HK-2 (cell line): ENCODE measurements around the gene IL7R.

ENCODE experiments used
- DNase-seq: peaks from one replicate; pipeline ENCODE4 v3.0.0-alpha.2; 2018; ENCODE audit not compliant: unreplicated experiment

Gene IL7R, protein sequence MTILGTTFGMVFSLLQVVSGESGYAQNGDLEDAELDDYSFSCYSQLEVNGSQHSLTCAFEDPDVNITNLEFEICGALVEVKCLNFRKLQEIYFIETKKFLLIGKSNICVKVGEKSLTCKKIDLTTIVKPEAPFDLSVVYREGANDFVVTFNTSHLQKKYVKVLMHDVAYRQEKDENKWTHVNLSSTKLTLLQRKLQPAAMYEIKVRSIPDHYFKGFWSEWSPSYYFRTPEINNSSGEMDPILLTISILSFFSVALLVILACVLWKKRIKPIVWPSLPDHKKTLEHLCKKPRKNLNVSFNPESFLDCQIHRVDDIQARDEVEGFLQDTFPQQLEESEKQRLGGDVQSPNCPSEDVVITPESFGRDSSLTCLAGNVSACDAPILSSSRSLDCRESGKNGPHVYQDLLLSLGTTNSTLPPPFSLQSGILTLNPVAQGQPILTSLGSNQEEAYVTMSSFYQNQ

DNA sequence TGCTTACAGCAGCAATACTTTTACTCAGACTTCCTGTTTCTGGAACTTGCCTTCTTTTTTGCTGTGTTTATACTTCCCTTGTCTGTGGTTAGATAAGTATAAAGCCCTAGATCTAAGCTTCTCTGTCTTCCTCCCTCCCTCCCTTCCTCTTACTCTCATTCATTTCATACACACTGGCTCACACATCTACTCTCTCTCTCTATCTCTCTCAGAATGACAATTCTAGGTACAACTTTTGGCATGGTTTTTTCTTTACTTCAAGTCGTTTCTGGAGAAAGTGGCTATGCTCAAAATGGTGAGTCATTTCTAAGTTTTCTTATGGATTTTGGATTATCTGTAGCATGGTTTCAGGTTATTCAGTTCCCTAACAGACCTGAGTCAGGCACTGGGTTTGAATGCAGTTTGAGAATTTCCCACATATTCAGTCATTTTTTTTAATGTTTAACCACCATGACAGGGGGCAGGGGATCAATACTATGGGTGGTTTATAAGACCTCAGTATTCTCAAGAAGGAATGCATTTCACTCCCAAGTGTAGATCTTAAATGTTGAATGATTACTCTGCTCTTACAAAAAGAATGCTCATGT lies at the start of gene IL7R:
TSS of gene IL7R (plus strand) at position 127 of the 587 bp plus-strand sequence. CDS start at position 214, 87 bp downstream.
- DNase-seq = no peak

DNA sequence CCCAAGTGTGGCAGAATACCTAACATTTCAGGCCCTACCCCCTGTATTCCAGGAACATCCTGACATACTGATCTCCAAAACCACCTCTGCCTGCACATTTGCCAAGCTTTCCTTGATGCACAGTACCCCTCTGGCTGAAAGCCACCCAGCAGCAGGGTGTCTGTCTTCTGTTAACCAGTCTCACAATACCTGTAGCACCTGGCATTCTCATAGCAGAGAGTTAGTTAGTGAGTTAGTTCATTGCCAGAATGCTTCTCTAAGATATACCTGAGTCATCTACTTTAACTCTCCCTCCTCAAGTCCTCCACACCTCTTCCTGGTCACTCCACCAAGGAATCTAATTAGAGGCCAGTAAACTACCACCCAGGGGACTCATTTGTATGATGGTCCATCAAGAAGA lies 46.1 kb upstream of the IL7R start:
- DNase-seq = no peak

DNA sequence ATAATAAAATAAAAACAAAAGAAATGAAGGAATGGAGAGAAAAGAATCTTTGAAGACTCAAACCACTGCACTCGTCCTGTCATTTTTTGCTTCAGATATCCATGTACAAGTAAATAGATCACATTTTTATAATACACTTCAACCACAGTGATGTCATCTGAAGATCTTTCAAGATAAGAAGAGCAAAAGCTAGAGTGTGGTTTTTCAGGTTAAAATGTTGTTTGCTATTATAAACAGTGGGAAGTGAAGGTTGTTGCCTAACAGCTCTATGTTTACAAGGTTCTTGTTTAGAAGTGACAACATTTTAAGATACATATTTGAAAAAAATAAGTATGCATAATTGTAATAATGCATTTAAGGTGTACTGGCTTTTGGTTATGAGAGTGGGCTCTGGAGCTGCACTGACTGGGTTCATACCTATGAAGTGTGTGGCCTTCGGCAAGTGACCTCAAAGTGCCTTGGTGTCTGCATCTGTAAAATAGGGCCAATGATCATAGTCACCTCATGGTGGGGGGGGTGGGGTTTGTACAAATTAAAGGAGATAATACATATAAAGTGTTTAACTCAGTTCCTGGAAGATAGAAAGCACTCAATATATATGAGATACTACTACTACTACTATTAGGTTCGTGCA lies 45.5 kb upstream of the IL7R start:
- DNase-seq = no peak

DNA sequence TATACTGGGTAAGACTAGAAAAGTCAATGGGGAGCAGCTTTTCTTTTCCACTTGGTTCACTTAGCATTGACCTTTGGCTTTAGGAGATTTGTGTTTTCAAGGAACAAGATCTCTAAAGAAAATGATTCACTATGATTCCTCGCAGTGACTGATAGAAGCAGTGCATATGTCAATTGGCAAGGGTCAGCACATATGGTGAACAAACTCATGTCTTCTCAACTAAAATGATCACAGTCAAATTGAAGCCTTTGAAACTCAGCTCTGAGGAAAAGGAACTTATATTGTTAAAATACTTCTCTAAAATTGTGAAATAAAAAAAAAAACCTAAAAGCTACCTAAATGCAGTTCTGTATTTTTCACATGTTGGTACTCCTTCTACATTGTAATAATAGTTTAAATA lies 43.2 kb upstream of the IL7R start:
- DNase-seq = no peak

DNA sequence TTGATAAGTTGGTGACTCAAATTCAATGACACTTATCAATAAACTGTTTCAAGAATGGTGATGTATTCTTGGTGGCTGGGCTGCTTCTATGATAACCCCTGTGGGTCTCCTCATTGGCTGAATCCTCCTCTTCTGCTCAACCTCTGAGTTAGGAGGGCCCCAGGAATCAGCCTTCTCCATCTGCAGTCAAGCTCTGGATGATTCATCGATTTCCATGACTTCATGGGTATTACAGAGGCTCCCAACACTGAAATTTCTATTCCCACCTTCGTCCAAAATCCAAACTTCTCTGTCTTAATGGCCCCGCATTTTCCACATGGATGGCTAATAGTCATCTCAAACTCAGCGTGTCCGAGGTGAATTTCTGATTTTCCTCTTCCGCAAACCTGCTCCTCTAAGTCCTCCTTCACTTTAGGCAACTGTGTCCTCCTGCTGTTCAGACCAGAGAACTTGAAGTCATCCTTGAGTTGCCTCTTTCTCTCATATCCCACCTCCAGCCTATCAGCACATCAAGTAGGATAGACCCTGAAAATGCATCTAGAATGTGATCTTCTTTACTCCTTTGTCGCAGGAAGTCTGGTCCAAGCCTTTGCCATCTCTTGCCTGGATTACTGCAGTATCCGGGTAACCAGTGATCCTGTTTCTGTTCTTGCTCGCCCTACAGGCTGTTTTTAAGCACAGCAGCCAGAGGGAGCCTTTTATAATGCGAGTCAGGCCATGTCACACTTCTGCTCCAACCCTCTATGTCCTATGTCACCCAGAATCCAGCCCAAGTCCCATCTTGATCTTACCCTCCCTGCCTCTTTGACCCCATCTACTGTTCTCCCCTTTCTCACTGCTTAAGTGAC lies 41.4 kb upstream of the IL7R start:
- no peak for DNase-seq

DNA sequence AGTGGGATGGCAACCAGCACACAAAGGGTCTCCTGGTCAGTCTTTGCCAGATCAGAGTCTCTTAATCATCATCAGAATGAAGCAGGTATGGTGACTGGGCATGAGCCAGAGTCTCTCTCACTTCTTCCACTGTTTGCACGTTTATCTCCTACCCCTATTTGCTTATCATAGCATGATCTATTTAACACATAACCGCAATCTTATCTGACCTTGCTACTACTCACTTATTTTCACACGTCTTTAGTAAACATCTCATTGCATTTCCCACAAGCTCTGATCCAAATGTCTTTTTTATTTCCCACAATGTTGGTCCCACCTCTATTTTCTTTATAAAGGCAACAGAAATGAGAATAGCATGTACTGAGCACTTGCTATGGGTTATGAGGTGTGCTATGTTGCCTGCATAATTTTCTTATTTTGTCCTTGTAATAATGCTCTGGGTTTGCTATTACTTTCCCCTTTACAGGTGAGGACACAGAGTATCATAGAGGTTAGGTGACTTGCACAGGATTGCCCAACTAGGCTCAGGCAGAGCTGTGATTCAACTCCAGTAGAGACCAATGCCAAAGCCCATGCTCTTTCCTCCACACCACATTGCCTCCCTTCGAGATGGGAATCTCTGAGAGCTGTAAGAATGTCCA lies 39.7 kb upstream of the IL7R start:
- DNase-seq = no peak

DNA sequence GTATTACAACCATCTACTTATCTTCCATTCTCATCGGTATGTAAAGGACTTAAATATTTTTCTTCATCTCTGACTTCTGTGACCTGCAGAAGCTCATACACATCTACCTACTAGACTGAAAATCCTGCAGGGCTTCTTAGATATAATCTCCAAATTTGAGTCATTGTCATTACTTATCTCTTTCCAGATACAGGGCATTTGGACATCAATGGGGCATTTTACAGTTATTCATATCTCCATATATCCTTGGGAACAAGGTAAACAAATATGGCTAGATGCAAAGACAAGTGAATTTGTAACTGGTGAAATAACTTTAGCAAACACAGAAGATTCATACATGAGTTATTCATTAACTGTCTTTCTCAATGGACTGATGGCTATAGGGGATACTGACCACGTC lies 37.7 kb upstream of the IL7R start:
- no peak for DNase-seq

DNA sequence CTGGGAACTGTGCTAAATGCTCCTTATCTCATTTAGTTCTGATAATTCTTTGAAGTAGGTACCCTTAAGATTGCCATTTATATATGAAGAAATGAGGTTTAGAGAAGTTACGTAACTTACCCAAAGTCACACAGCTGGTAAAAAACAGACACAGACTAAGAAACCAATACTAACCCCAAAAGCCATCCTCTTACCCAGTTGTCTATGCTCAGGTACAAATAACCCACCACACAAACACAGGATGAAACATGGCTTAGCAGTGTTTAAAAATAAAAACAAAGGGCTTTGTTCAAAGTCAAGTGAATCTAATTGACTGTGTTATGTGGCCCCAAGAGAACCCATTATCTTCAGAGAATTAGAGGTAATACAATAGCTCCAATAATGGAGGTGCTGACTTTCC lies 37.0 kb upstream of the IL7R start:
- no peak for DNase-seq

DNA sequence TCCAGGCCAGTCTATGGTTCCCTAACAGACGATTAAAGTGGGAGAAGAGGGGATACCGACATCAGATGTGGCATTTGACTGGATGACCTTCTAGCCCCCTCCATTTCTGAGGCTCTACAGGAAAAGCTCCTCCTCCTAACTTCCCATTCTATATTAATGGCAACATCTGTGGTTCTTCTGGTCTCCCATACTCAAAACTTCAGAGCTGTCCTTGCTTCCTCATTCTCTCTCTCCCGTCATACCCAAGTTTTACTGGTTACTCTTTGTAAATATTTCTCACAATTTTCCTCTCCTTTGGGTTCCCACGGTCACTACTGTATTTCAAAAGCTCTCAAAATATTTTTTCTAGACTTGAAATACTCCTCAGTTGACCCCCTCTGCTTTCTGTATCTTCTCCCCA lies 36.0 kb upstream of the IL7R start:
- no peak for DNase-seq

DNA sequence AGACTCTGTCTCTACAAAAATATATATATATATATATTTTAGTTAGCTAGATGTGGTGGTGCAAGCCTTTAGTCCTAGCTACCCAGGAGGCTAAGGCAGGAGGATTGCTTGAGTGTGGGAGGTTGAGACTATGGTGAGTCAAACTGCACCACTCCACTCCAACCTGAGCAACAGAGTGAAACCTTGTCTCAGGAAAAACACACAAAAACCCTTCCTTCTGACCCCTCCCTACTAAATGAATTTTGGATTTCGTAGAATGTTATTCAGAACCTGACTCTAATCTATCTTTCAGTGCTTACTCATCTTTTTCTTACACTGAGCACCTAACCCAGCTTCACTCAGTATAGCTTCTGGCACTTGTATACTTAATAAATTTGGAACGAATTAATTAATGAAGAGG lies 35.2 kb upstream of the IL7R start:
- no peak for DNase-seq

DNA sequence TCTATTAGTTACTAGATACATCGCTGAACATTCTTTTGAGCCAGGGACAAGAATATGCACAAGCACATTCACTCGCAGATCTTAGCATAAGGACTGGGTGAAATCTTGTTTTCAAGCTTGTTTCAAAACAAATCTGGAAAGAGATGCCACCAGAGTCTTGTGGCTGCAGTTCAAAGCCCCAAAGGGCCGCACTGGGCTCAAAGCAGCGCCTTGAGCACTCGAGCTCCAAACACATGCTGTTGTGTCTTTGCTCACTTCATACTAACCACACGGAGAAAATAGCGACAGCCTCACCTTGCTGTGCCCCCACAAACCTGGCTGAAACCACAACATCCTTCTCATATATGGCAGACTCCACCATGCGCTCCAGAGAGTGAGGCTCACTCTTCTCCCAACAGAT lies 34.2 kb upstream of the IL7R start:
- DNase-seq = no peak

DNA sequence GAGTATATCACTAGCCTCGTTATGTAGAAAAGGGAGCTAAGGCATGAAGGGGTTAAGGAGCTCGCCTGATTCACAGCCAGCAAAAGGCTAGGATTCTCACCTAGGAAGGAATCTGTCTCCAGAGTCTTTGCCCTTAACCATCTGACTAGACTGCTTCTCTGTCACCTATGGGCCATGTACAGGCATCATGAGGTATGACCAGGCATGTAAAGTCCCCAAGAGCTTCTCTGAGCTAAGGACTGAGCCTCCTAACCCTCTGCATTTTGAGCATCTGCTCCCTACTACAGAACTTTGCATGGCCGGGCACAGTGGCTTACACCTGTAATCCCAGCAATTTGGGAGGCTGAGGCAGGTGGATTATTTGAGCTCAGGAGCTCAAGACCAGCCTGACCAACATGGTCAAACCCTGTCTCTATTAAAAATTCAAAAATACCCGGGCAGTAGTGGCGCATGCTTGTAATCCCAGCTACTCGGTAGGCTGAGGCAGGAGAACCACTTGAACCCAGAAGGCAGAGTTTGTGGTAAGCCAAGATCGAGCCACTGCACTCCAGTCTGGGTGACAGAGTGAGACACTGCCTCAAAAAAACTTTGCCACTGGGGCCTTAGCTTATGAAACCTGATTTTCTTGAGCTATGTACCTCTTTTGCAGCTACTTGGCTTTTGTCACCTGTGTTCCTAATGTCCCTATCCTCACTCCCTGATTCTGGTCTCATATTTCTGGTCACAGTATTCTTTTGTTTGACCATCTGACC lies 33.2 kb upstream of the IL7R start:
- no peak for DNase-seq

DNA sequence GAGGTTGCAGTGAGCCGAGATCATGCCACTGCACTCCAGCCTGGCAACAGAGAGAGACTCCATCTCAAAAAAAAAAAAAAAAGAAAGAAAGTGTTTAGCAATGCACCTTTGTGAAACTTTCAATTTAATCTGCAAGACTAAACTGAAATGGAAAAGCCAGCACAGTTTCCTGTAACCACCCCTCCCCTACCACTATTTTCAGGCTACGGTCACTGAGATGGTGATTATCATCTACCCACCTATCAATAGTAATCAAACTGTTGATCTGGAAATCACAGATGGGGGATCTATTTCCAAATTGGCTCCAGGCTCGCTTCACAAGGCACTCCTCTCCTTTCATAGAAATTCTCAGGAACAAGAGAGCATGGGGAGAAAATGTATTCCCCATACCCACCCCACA lies 30.6 kb upstream of the IL7R start:
- DNase-seq = no peak

DNA sequence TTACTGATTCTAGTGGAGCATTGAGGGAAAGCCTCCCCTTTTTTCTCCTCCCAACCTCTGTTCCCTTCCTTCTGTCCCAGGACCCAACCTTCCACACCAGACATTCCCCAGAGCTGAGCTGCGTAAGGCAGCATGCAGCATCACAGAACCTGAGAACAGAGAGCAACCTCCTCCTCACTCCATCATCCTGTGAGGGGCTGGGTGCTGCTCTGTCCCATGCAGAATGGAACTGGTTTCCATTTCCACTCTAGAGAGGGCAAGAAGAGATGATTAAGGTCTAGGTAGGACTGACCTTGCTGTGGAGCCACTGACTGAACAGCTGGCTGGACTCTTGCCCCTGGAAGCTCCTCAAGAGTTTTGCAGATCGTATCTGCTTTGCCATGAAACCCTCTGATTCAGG lies 30.1 kb upstream of the IL7R start:
- DNase-seq = no peak

DNA sequence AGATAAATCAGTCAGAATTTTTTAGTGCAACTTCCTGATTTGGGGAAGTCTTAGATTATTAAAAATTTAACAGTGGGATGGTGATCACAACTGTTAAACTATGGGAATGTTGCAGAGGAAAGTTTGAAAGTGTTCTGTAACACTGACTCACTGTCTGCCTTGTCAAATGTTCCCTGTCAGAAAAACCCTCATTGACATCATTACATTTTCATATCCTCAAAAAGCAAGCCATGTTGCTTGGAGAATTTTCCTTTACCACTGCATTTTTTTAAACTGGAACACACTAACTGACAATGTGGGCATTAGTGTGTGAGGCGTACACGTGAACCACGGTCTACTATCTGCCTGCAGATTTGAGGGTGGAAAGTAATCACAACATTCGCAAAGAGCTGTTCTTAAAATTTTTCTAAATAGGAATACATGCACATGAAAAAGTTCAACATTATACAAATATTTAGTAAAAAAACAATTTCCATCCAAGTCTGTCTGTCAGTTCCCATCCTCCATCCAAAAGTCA lies 28.6 kb upstream of the IL7R start:
- DNase-seq = no peak

DNA sequence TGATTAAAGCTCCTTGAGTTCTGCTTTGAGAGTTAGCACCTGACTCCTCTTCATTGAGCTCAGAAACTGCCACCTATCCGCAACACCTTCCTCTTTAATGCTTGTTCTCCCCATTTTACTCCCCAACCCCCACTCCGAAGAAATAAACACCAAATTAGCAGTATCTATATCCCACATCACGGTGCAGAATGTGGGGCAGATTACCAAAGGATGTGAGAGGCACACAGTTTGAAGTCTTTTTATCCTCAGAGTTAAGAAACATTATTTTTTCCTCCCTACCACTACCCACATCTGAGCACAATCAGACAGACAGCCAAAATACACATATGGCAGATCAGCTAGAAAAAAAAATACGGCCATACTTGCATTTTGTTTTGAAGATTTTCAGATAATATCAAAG lies 26.1 kb upstream of the IL7R start:
- DNase-seq = no peak

DNA sequence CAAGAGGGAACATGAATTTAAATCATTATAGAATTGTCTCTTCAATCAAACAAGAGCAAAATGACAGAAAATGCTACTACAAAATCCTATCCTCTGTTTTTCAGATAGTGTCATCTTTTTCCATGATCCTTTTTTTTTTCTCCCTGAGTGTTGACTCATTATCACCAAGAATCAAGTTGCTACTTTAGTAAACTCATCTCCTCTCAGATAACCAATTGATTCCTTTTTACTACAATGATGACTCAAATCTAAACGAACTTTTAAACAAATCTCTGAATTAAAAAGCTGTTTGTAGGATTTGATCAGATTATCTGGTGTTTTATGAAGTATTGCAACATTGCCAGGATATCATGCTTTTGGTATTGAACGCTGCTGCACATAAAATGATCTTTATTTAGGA lies 23.9 kb upstream of the IL7R start:
- DNase-seq = no peak

DNA sequence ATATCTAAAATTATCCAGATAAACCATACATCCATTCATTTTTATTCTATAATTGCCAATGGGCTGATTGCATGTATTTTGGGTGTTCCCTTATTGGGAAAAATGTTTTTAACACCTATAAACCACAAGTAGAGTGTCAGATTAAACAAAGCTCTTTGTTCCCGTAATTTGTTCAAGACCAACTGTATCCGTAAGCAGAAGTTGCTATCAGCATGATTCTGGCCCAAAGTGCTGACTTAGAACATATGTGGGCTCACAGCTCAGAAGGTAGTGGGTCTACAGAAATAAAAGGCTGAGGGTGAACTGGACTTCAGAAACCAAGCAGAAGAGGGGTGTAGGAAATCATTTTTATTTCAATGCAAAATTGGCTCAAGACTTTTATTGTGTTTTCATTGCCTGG lies 23.5 kb upstream of the IL7R start:
- DNase-seq = no peak

DNA sequence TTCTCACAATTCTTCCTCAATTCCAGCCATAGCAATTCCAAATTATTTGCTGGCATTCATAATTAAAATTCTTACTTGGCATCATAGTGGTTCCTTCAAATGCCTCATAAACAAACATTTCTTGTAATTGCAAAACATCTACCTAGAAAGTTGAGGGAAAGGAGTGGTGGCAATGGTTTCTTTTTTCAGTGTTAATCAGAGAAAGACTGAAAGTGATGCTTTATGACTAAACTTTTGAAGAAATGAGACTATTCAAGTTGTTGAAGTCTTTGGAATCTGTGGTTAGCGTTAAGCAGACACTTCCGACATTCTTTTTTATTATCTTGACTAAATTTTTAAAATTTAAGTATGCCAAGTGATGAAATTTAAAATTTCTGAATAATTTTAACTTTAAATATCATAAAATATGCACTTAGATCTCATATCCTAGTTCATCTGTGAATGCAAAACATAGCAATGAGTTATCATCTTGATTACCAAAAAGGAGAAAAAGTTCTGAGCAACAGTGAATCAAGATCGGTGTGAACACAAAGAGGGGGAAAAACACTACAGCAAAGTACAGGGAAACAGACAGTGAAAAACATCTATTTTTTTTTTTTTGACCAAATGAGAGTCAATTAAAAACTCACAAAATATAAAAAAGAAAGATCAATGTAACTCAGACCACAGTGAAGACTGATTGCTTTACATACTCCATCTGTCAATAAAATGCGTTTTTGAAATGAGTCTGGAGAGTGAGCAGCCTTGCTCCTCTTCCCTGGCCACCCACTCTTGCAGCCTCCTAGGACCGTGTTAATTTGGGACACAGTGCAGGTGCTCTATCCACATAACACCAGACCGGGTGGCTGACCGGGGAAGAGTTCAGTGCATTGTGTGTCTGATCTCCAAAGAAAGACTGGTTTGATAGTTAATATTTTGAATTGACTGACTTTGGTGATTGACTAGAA lies 20.6 kb upstream of the IL7R start:
- DNase-seq = no peak
